Forelimb muscle (tissue), 1 donor: ENCODE data around the gene MRTFA. TPM values are rescaled to one million over a fixed set of nuclear protein-coding genes. Genes with fewer than 3 reads are reported as not detected.

Experiments
- DNase-seq: peaks from one replicate; pipeline ENCODE4 v3.0.0-alpha.2; 2013; ENCODE audit warnings: low read depth
- polyA plus RNA-seq: library from polyadenylated mRNA; unstranded; fragments of 120-200 nt; gene quantifications from one replicate; pipeline ENCODE4 v1.2.1, GENCODE V29; 2013; ENCODE audit not compliant: insufficient read length

MRTFA gene
- polyA plus RNA-seq, 1 donor = 25.8 TPM

DNA sequence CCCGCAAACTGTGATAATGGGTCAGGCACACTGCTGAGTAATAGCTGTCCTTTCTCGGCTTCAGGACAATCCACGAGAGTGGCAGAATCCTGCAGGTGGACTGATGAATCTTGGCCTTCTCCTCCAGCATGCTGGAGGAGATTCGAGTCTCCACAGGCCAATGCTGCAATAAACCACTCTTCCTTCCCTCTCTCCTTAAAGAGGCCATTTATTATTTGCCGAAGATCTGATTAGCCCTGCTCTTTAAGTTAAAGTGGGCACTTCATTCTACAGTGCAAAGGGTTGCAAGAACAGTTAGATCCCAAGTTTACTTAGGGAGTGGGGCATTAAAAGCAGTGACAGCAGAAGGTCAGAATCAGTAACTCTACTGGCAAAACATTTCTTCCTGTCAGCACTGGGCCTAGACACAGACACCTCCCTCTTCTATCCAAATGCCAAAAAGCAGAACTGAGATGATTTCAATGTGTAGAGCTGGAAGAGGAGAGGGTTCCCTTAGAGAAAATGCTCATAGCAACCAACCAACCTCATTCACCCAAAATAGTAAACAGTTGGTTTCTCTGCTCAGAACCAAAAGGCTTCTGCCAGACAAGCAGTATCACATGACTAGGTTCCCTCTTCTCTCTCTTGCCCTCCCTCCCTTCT, 144.4 kb downstream of the MRTFA start:
- peak; percentile 90 for DNase-seq

DNA sequence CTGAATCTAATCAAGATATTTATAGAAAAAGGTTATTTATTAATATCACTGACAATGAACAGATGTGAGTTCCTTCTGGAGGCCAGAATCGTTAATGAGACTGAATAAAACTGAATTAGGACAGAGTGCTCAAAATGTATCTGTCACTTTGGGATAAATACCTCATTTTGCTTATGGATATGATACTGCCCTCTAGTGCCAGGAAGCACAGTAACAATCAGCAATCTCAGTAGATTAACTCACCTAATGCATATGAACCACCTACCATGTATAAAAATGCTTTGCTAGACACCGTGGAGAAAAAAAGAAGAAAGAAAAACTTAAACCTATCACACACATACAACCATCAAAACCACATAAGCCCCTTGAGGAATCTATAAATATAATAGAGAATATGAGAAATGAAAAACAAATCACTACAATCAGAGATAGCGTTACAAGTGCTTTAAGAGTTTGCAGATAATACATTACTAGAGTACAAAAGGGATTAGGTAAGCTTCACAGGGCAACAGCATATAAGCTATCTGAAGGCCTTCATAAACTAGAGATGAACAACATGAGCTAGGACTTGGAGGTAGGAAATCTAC, 148.8 kb downstream of the MRTFA start:
- DNase-seq = no peak

DNA sequence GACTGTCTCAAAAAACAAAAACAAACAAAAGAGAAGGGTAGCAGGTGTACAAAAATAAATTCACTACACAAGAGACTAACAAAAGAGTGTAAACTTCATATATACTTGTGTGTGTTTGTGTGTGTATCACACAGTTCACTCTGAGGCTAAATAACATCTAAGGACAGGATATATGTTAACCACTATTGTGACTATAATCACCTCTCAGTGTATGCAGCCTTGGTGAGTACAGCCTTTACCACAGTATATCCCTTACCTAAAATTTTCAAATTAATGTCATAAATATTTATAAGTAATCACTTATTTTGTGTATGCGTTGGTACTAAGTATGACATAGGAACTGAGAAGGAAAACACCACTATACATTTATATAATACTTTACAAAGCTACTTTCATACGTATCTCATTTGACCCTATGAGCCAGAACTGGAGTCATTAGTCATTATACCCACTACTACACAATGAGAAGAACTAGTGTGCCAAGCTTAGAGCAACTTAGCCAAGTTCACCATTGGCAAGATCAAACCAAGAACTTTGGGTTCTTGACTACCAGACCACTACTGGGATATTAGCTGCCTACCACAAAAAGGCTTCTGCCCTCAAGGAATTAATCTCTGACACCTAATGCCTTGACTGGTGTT, 149.4 kb downstream of the MRTFA start:
- no peak for DNase-seq

DNA sequence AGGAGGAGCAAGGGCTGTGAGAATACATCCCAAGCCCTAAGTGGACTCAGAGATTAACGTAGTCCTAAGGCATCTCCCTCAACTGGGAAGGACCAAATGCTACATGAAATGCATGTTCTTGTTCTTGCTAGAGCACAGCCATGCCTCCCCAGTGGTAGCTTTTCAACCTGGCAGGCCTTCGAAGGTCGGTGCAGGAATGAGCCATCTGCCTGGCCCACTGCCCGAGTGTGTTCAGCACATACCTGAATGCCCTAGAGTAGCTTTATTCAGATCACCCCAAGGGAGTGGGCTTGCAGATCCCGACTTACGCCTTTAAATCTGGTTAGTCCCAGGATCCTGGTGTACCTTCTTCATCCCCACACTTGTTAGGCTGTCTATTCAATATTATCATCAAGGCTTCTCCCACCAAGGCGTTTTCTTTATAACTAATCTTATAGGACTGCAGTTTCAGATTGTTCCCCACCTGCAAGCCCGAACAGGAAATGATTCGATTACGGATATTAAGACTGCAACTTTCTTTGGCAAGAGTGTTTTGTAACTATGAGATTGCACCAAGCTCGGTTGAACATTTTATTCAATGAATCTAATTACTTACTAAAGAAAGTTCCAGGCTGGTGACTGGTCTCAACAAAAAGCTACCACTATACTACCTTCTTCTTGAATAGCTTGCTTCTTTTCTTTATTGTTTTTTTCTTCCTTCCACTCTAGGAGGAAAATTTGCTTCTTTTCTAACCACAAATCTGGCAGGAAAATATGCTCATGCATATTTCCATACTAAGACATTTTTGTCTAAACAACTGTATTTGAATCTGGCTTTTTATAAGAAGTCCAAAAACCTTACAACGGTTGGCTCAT, 150.5 kb downstream of the MRTFA start:
- no peak for DNase-seq

DNA sequence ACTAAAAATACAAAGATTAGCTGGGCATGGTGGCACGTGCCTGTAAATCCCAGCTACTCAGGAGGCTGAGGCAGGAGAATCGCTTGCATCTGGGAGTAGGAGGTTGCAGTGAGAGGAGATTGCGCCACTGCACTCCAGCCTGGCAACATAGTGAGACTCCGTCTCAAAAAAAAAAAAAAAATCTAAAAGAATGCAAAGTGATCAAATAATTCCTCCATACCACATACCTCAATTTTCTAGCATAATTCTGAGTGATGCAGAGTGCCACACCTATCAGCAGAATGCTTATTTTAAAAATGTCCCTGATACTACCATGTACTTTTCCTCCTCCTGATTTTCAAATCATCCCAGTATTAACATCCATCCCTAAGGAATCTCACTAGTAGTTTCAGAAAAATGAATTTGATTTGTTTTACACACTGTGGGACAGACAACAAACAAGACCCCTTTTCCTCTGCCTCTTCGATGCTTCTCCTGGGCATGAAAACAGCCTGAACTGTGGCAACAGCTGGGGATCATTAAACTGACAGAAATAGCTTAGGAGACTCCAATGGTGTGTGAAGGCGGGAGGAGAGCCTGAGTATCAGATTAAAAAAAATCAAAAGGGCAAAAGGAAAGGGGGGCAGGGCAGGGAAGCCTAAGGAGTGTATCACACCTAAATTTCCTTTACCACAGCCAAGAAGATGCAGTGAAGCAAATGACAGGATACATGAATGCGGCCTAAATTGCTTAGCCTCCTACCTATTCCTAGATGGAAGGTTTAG, 151.4 kb downstream of the MRTFA start:
- DNase-seq = no peak

DNA sequence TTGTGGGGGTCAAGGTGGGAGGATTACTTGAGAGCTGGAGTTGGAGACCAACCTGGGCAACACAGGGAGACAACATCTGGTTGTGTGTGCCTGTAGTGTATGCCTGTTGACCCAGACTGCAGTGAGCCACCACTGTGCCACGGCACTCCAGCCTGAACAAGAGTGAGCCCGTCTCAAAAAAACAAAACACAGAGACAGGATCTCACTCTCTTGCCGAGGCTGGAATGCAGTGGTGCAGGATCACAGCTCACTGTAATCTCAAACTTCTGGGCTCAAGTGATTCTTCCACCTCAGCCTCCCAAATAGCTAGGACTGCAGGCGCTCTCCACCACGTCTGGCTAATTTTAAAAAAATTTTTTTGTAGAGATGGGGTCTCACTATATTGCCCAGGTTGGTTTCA, 153.6 kb downstream of the MRTFA start:
- DNase-seq = no peak

DNA sequence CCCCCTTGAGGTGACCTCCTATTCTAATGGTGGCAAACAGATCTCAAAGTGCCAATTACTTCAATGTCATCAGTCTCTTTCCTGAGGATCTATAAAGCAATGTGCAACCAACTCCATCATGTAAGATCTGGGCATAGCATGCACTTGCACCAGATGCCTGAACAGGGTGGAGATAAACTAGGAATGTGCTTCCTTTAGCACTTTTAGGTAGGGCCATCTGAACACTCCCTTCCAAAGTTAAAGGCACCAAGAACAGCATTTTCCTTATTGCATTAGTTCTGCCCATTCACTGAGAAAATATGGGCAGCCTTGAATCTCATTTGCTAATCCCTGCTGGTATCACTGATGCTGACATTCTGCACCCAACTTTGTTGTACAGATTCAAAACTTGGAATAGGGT, 154.1 kb downstream of the MRTFA start:
- DNase-seq = no peak

DNA sequence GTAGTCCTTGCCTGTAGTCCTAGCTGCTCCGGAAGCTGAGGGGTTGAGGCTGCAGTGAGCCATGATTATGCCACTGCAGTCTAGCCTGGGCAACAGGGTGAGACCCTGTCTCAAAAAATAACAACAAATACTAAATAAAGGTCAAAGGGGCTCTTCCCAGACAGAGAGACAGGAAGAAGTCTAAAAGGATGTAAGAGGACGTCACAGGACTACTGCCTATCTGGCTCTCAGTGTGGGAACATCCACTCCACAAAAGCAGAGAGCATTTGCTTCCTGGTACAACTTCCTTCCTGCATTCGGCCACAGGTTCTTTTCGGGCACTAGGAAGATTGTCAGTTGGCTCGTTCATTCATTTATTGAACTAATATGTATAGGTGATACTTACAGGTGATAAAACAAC, 155.5 kb downstream of the MRTFA start:
- DNase-seq = no peak

DNA sequence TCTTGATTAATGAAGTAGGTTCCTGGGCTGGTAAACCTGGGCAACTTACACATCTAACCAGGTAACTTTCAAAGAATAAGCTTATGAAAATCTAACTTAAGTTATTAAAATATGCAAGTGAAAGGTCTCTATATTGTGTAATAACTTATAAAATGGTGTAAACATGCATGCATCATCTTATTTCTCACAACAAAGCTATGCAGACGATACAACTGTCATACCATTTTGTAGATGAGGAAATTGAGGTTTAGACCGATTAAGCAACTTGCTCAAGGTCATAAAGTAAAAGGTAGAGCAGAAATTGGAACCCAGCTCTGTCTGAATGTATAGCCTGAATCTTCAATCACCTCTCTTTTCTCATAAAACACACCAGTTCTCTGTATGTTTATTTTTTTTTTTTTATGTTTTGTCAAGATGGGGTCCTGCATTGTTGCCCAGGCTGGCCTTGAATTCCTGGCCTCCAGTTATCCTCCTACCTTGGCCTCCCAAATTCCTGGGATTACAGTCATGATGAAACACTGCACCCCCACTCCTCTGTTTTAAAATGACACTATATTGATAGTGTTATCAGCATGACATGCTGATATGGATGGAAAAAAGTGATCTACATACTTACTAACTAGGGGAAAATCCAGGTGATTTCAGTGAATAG, 156.5 kb downstream of the MRTFA start:
- no peak for DNase-seq

DNA sequence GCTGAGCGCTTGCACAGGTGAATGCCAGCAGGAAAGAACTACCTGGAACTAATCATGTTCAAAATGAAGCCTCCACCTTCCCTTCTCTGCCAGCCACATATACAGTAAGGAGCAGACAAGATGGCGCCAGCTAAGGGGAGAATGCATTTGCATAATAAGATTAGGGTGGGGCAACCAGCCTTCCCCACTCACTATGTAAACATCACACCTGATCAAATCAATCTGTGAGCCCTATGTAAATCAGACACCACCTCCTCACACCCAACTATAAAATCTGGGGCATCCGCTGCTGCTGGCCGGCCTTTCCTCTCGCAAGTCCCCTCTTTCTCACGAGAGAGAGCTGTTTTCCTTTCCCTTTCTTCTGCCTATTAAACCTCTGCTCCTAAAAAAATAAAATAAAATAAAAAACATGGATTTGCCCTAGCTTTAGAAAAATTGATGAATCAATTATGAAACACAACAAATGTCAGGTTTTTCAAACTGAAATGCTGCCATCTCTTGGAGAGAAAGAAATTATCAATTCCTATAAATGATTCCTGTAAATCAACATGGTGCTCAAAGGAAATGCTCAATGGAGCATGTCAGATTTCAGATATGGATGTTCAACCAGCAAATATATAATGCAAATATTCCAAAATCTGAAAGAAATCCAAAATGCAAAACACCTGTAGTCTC, 157.3 kb downstream of the MRTFA start:
- no peak for DNase-seq

DNA sequence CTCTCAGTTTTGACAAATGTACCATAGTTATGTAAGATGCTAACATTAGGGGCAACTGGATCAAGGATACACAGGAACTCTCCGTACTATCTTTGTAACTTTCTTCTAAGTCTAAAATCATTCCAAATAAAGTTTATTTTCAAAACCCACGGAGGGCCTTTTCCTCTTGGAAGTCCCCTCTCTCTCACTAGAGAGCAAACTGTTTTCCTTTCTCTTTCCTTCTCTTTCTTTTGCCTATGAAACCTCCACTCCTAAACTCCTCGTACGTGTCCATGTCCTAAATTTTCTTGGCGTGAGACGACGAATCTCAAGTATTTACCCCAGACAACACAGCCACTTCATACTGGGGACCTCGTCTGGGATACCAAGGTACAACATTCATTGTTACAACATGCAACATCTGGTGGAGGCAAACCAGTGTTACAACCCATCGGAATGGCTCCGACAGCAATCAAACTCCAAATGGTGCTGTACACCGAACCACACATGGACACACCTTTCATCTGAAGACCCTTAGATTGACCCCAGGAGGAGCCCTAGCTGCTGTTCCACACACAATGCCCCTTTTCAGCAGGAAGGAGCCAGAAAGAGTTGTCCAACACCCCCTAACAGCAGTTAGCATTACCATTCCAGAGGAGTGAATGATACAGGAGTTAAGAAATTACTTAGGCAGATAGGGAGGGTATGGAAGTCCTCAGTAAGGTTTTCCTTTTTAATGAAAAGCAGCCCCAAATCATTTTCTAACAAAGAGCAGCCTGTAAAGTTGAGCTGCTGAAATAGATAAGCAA, 158.0 kb downstream of the MRTFA start:
- no peak for DNase-seq

DNA sequence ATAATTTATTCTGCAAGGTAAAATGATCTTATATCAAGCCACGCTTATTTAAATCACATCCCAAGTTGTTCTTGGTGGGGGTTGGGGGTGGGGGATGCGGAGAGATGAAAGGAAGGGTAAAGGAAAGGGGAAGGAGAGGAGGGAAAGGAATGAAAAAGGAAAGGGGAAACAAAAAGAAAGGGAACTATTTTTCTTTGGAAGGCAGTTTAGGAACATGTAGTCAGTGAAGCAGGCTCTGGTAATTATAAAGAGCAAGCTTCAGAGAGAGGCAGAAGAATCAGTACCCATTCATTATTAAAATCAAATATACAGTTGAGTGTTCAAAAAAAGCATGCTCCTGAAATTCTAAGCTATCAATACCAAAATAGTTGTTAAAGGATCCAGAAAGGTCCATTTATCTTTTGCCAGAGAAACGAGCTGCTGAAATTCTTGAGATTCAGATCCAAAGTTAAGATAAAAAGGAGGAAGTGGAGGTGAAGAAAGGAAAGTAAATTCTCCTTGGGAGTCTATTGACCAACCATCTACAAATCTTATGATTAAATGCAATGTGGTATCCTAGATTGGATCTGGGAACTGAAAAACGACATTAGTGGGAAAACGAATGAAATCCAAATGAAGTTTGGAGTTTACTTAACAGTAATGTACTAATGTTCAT, 158.7 kb downstream of the MRTFA start:
- no peak for DNase-seq

DNA sequence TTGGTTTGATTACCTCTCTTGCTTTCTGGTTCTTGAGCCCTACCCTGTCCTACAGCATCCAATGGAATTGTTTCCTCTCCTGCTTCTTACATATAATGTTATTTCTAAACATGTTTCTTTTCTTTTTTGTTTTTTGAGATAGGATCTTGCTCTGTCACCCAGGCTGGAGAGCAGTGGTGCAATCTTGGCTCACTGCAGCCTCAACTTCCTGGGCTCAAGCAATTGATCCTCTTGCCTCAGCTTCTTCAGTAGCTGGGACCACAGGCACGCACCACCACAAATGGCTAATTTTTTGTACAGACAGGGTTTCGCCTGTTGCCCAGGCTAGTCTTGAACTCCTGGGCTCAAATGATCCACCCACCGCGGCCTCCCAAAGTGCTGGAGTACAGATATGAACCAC, 160.2 kb downstream of the MRTFA start:
- DNase-seq = no peak

DNA sequence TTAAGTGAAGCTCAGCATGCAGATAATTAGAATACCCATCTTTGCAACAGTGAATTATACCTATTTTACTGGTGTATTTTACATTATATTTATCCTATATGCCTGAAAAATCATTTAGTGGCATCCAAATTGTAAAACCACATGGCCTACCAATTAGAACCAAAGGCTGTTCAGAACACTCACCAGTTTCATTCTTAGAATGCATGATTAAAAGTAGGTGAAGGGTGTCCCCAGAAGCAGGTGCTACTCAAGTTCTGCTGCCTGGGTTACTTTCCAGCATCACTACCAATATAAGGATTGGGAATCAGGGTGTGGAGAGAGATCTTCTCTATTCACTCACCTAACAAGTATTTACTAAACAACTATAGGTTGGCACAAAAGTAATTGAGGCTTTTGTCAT, 162.8 kb downstream of the MRTFA start:
- no peak for DNase-seq

DNA sequence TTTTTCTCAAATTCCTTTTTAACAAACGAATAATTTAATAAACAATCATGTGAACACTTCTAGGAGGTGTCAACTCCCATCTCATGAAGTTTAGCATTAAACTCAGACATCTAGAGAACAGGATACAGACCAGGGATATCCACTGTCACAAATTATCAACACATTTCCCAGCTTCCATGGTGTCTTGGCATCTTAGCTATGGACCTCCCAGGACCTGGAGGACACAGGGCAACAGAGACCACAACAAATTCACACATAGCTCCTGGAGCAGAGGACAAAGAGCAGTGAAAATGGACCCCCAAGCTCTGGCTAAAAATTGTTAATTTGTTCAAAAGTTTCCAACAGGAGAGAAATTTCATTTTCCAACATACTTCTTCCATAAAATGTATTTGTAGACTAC, 163.9 kb downstream of the MRTFA start:
- no peak for DNase-seq

DNA sequence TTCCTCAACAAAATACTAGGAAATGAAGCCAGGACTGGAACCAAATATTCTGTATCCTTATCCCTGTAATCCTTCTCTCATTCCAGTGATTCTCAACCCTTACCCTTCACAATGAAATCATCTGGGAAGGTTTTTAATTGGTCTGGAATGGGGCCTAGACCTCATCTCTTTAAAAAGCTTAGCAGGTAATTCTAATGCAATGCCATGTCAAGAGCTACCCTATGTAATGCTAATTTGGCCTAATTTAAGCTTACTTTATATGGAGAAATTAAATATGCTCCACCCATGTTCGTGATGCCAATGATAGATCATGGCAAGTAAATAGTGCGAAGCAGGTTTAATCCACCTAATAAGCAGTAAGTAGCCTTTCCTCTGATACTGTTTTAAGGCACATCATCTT, 164.5 kb downstream of the MRTFA start:
- no peak for DNase-seq

DNA sequence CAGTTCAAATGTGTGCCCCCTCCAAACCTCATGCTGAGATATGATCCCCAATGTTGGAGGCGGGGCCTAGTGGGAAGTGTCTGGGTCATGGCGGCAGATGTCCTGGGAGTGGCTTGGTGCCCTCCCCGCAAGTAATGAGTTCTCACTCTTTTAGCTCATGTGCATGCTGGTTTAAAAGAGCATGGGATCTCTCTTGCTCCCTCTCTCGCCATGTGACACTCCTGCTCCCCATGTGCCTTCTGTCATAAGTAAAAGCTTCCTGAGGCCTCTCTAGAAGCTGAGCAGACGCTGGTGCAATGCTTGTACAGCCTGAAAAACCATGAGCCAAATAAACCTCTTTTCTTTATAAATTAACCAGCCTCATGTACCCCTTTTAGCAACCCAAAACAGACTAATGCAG, 167.3 kb downstream of the MRTFA start:
- DNase-seq = no peak

DNA sequence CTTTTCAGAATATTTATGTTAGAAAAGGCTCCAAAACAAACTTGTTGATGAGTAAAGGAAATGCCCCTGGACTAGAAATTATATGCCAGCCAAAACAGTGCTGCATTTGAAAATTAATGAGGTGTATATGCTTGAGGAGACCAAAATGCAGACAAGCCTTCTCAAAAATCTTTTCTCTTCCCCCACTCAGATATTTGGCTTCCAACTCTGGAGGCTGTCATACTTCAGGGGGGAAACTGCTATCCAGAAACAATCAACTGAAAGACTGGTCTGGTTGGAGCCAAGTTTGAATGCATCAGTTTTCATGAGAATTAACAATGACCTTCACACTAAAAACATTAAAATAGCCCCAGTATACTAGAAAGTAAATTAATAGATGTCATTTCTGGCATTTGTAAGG, 167.9 kb downstream of the MRTFA start:
- no peak for DNase-seq

DNA sequence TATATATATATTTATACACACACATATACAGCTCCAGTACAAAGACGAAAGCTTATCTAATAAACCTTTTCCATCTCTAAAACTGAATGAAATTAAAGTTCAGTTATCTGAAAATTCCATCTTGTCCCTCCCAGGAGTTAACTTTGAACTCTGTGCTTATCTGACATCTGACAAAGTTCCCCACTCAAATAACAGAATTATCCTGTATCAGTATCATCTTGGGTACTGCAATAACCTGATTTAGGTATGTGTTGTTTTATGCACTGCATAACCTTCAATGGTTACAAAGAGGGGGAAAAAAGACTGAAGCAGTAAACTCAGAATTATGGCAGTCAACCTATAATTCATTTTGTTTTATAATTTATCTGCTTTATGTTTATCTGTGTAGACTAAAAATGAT, 169.5 kb downstream of the MRTFA start:
- no peak for DNase-seq
